ENCODE results near the gene ZNF691. TPM values are rescaled to one million over a fixed set of nuclear protein-coding genes. Genes with fewer than 3 reads are reported as not detected.

ZNF691 gene
- total and polyA plus RNA-seq, 9 donors = 7.9 to 14.1 (median 12.3) TPM

- no peaks in the 10 kb centered on the region for H3K4me1 ChIP-seq (ENCODE audit: insufficient read depth)
- TF ChIP-seq EP300 (IDR thresholded peaks at IDR 0.05) = no peak
- DNase-seq = no peak
- H3K4me3 ChIP-seq = no peak overlapping the region
- no peaks in the 10 kb centered on the region for H3K36me3 ChIP-seq
- no peak overlapping the region for H3K27ac ChIP-seq
- no peaks in the 10 kb centered on the region for H3K9me3 ChIP-seq
- intact Hi-C loops (cut with DNase I) = loop anchor here in 1 of 4 donors (5.0 kb wide), 1 partner anchor 687 kb away; no protein-coding TSS in a partner anchor
- H3K27me3 ChIP-seq = no peaks in the 10 kb centered on the region
- WGBS, 3 donors = 49 to 56% (median 53%) methylated on average over 10 of the region's 10 CpGs
Observed at GRCh38 chr1:42825036-42825851, 21.2 kb upstream of the ZNF691 start.

GRCh38 chr1:42830631-42831030, 15.8 kb upstream of the ZNF691 start:
- no peak overlapping the region for H3K4me3 ChIP-seq
- no peaks in the 10 kb centered on the region for H3K36me3 ChIP-seq
- no peak for DNase-seq
- H3K27ac ChIP-seq = no peak overlapping the region
- intact Hi-C loops (cut with DNase I) = no loop called here
- TF ChIP-seq CTCF (IDR thresholded peaks at IDR 0.05) (no peak), EP300 (IDR thresholded peaks at IDR 0.05) (no peak), POLR2A (IDR thresholded peaks at IDR 0.05) (no peak)
- no peaks in the 10 kb centered on the region for H3K27me3 ChIP-seq
- WGBS, 3 donors = 88 to 90% (median 89%) methylated on average over 17 of the region's 17 CpGs
- no peaks in the 10 kb centered on the region for H3K9me3 ChIP-seq
- H3K4me1 ChIP-seq (ENCODE audit: insufficient read depth) = no peaks in the 10 kb centered on the region

DNA sequence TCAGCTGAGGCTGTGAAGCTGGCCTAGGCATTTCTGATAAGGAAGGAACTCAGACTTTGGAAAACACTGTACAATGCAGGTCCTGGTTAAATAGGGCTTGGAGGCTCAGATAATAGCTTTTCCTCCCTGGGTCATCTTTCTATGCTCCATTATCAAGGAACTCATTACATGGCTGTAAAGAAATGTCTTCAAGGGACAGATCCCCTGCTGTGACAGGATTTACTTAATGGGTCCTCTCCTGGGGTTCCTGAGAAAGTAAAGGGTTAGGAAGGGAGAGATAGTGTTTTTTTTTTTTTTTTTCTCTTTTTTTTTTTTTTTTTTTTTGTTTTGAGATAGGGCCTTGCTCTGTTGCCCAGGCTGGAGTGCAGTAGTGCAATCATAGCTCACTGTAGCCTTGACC, 15.1 kb upstream of the ZNF691 start:
- intact Hi-C loops (cut with DNase I) = no loop called here
- no peak overlapping the region for H3K27ac ChIP-seq
- H3K4me3 ChIP-seq = no peak overlapping the region
- TF ChIP-seq POLR2A (IDR thresholded peaks at IDR 0.05) = no peak
- no peak for TF ChIP-seq CTCF (IDR thresholded peaks at IDR 0.05)
- no peak for TF ChIP-seq EP300 (IDR thresholded peaks at IDR 0.05)
- no peaks in the 10 kb centered on the region for H3K9me3 ChIP-seq
- no peaks in the 10 kb centered on the region for H3K36me3 ChIP-seq
- no peak for DNase-seq
- no peaks in the 10 kb centered on the region for H3K4me1 ChIP-seq (ENCODE audit: insufficient read depth)
- no peaks in the 10 kb centered on the region for H3K27me3 ChIP-seq

GRCh38 chr1:42832641-42833240, 13.7 kb upstream of the ZNF691 start:
- Histone ChIP-seq H3K4me1 (ENCODE audit: insufficient read depth) (no peaks in the 10 kb centered on the region), H3K9me3 (no peaks in the 10 kb centered on the region), H3K27me3 (no peaks in the 10 kb centered on the region), H3K4me3 (no peak overlapping the region), H3K36me3 (no peaks in the 10 kb centered on the region), H3K27ac (no peak overlapping the region)
- no peak for DNase-seq
- WGBS, 3 donors = 87 to 90% (median 90%) methylated on average over 3 of the region's 3 CpGs
- TF ChIP-seq EP300 (IDR thresholded peaks at IDR 0.05) = no peak
- no peak for TF ChIP-seq POLR2A (IDR thresholded peaks at IDR 0.05)
- TF ChIP-seq CTCF (IDR thresholded peaks at IDR 0.05) = no peak
- intact Hi-C loops (cut with DNase I) = no loop called here

GRCh38 chr1:42833981-42834380, 12.4 kb upstream of the ZNF691 start:
- Histone ChIP-seq H3K36me3 (no peaks in the 10 kb centered on the region), H3K4me3 (no peak overlapping the region), H3K27ac (no peak overlapping the region), H3K9me3 (no peaks in the 10 kb centered on the region), H3K4me1 (ENCODE audit: insufficient read depth) (no peaks in the 10 kb centered on the region), H3K27me3 (no peaks in the 10 kb centered on the region)
- no peak for DNase-seq
- TF ChIP-seq EP300 (IDR thresholded peaks at IDR 0.05) = no peak
- TF ChIP-seq CTCF (IDR thresholded peaks at IDR 0.05) = no peak
- no peak for TF ChIP-seq POLR2A (IDR thresholded peaks at IDR 0.05)
- WGBS, 3 donors = 93 to 94% (median 94%) methylated on average over 4 of the region's 4 CpGs
- intact Hi-C loops (cut with DNase I) = no loop called here
